Endothelial cell of umbilical vein (primary cell): Measurements from ENCODE around the gene CENPN. TPM values are rescaled to one million over a fixed set of nuclear protein-coding genes. Genes with fewer than 3 reads are reported as not detected.

ENCODE experiments used
- BruUV-seq: library from RNA; stranded (reverse); fragments of 400-500 nt; replicated peaks from 2 replicates; lab custom pipeline; 2021; lab: Mats Ljungman, UMichigan
- CTCF ChIA-PET: fragments of 300-600, 350-600 bp; sonication (Branson Sonifier 250); formaldehyde crosslinking; loops from one replicate; lab custom pipeline; 2021; ENCODE audit warnings: antibody characterized with exemption, inconsistent platforms; lab: Charles Lee
- POLR2A ChIA-PET: fragments of 300-600, 350-600 bp; sonication (Branson Sonifier 250); formaldehyde crosslinking; loops from one replicate; lab custom pipeline; 2021; ENCODE audit warnings: antibody characterized with exemption, inconsistent platforms; lab: Charles Lee
- DNase-seq: peaks from one replicate; pipeline ENCODE4 v3.0.0-alpha.2; 2011; ENCODE audit warnings: low read depth, low spot score
- FAIRE-seq: peaks from 2 replicates; lab custom pipeline; 2011; peaks lifted over from hg19 to GRCh38; lab: Jason Lieb, UNC
- H2AFZ ChIP-seq: 2 replicates; pipeline ENCODE4 v1.6.0; 2012; ENCODE audit warnings: low read depth, low read length, control low read depth, inconsistent platforms
- H3K27ac ChIP-seq: 2 replicates; pipeline ENCODE4 v1.5.1; 2011; ENCODE audit warnings: low read depth, mild to moderate bottlenecking, control low read depth, low read length, moderate library complexity; ENCODE audit not compliant: insufficient read depth
- H3K27me3 ChIP-seq, 2 experiments: 2 replicates each; pipeline versions ENCODE4 v1.6.0 to v1.6.1; 2011; ENCODE audit warnings: low read length in 2 of 2, mixed read lengths in 1 of 2; ENCODE audit not compliant: control insufficient read depth in 2 of 2, insufficient read depth in 2 of 2
- H3K36me3 ChIP-seq, 2 experiments: 2 replicates in 1 of 2; 3 replicates in 1 of 2; pipeline ENCODE4 v1.5.1; 2011; ENCODE audit warnings: low read length in 2 of 2, mild to moderate bottlenecking in 1 of 2, moderate library complexity in 1 of 2; ENCODE audit not compliant: control insufficient read depth in 2 of 2, insufficient read depth in 2 of 2; ENCODE audit errors: extremely low read depth in 1 of 2
- H3K4me1 ChIP-seq: 3 replicates; pipeline ENCODE4 v1.5.1; 2011; ENCODE audit warnings: mild to moderate bottlenecking, low read length; ENCODE audit not compliant: control insufficient read depth, insufficient read depth; ENCODE audit errors: extremely low read depth
- H3K4me2 ChIP-seq: 2 replicates; pipeline ENCODE4 v1.6.1; 2011; ENCODE audit warnings: low read length, control low read depth, mixed read lengths; ENCODE audit not compliant: insufficient read depth
- H3K4me3 ChIP-seq, 3 experiments: fragments of 200-600 bp in 1 of 3; sonication (generic), shearing (Covaris generic) in 1 of 3; replicated peaks in 1 of 3; 2 replicates each; pipeline ENCODE4 v1.5.1; 2011 to 2016; ENCODE audit warnings: control low read depth in 3 of 3, low read length in 3 of 3, mild to moderate bottlenecking in 2 of 3, inconsistent platforms in 1 of 3, low read depth in 1 of 3, moderate library complexity in 1 of 3; ENCODE audit not compliant: insufficient read depth in 1 of 3
- H3K79me2 ChIP-seq: 2 replicates; pipeline ENCODE4 v1.6.0; 2012; ENCODE audit warnings: low read length, inconsistent platforms; ENCODE audit not compliant: control insufficient read depth, insufficient read depth
- H3K9ac ChIP-seq: replicated peaks from 2 replicates; pipeline ENCODE3; 2011; ENCODE audit warnings: low read length, control low read depth; ENCODE audit not compliant: insufficient read depth; ENCODE audit errors: extremely low read depth
- H3K9me1 ChIP-seq: replicated peaks from 3 replicates; pipeline ENCODE4 v1.6.0; 2011; ENCODE audit warnings: mild to moderate bottlenecking, low read length; ENCODE audit not compliant: control insufficient read depth, insufficient read depth; ENCODE audit errors: extremely low read depth
- H3K9me3 ChIP-seq: replicated peaks from 2 replicates; pipeline ENCODE4 v1.5.1; 2012; ENCODE audit warnings: low read length, inconsistent platforms; ENCODE audit not compliant: control insufficient read depth, insufficient read depth
- H4K20me1 ChIP-seq: replicated peaks from 2 replicates; pipeline ENCODE3; 2011; ENCODE audit warnings: mild to moderate bottlenecking, low read length; ENCODE audit not compliant: control insufficient read depth, insufficient read depth; ENCODE audit errors: extremely low read depth
- CTCF ChIP-seq, 2 donors: IDR thresholded peaks; 1 replicate in 1 of 2; 2 replicates in 1 of 2; pipeline ENCODE4 v1.5.1; 2011; ENCODE audit warnings: low read length in 2 of 2, mild to moderate bottlenecking in 2 of 2, moderate library complexity in 2 of 2, control low read depth in 1 of 2, inconsistent platforms in 1 of 2, low read depth in 1 of 2; ENCODE audit not compliant: insufficient read depth in 1 of 2; ENCODE audit errors: extremely low read depth in 1 of 2
- EZH2 ChIP-seq: IDR thresholded peaks from 2 replicates; pipeline ENCODE4 v1.6.1; 2012; ENCODE audit warnings: borderline replicate concordance, low read depth, mild to moderate bottlenecking, moderate library complexity, low read length, inconsistent platforms; ENCODE audit not compliant: severe bottlenecking
- FOS ChIP-seq: IDR thresholded peaks from 2 replicates; pipeline ENCODE4 v1.6.1; 2011; ENCODE audit warnings: mild to moderate bottlenecking, low read length, moderate library complexity, borderline replicate concordance; ENCODE audit not compliant: insufficient read depth
- GATA2 ChIP-seq: IDR thresholded peaks from 2 replicates; pipeline ENCODE4 v1.7.0; 2011; ENCODE audit warnings: low read depth, mild to moderate bottlenecking, moderate library complexity, mixed read lengths, low read length; ENCODE audit not compliant: insufficient read length, insufficient read depth
- JUN ChIP-seq: IDR thresholded peaks from 2 replicates; pipeline ENCODE4 v1.6.1; 2011; ENCODE audit warnings: borderline replicate concordance, low read depth; ENCODE audit not compliant: insufficient read length, insufficient read depth
- MAX ChIP-seq: IDR thresholded peaks from 2 replicates; pipeline ENCODE4 v1.6.1; 2011; ENCODE audit not compliant: insufficient read depth, insufficient read length
- MYC ChIP-seq: IDR thresholded peaks from one replicate; pipeline ENCODE4 v1.6.1; 2011; ENCODE audit warnings: mild to moderate bottlenecking, low read depth, low read length
- POLR2A ChIP-seq: IDR thresholded peaks from 2 replicates; pipeline ENCODE4 v1.6.1; 2012; ENCODE audit warnings: low read depth, mild to moderate bottlenecking, control low read depth, low read length
- POLR2AphosphoS5 ChIP-seq: IDR thresholded peaks from 2 replicates; pipeline ENCODE4 v1.6.1; 2012; ENCODE audit warnings: low read depth, mild to moderate bottlenecking, control low read depth, low read length, moderate library complexity; ENCODE audit not compliant: insufficient read depth
- dilution Hi-C: fragments of 300-500 bp; cut with MboI; formaldehyde crosslinking; loops from one replicate; pipeline ENCODE4 v1.15.0; 2019; ENCODE audit warnings: low sequenced_read_pairs; ENCODE audit not compliant: extremely low pct_ligation_motif_present
- intact Hi-C: fragments of 100-400 bp; cut with micrococcal nuclease; formaldehyde crosslinking; loops from one replicate; pipeline ENCODE4 v1.10.0; 2022
- polyA plus RNA-seq, 4 experiments: library from polyadenylated mRNA; depleted of rRNA in 3 of 4; stranded (reverse) in 3 of 4; unstranded in 1 of 4; fragments of >200 nt; gene quantifications; 2 replicates each; pipeline versions ENCODE4 v1.2.1 to v1.2.3, GENCODE V29; 2011 to 2012; ENCODE audit warnings: missing spikeins in 1 of 4
- total RNA-seq: library from RNA; stranded (reverse); gene quantifications from 2 replicates; pipeline ENCODE4 v1.2.3, GENCODE V29; 2021

Gene CENPN
- total and polyA plus RNA-seq, 2 donors (not counting 3 experiments of a cell fraction or from before 2014, with no cell fraction given), result 17.6 to 52.4 TPM

GRCh38 chr16:81053761-81054160, 46.7 kb downstream of the CENPN start:
- Histone ChIP-seq H3K27ac (no peak overlapping the region), H4K20me1 (no peaks in the 10 kb centered on the region), H3K36me3 (no peaks in the 10 kb centered on the region), H3K9ac (no peak overlapping the region), H2AFZ (no peak overlapping the region), H3K4me3 (no peak overlapping the region), H3K4me2 (no peak overlapping the region), H3K9me3 (no peaks in the 10 kb centered on the region), H3K27me3 (no peaks in the 10 kb centered on the region), H3K79me2 (no peaks in the 10 kb centered on the region), H3K9me1 (no peaks in the 10 kb centered on the region), H3K4me1 (no peaks in the 10 kb centered on the region)
- intact Hi-C loops (no loop called here), dilution Hi-C loops (no loop called here)
- ChIA-PET CTCF (no interaction called here), POLR2A (no interaction called here)
- FAIRE-seq (no peak), DNase-seq (no peak)
- no peak for TF ChIP-seq MYC
- no peak for TF ChIP-seq EZH2
- no peak for TF ChIP-seq FOS
- TF ChIP-seq CTCF (IDR thresholded peaks at IDR 0.05; ENCODE audit: extremely low read depth in 1 of 2, insufficient read depth in 1 of 2, low read depth in 1 of 2, low read length in 2 of 2), result no peak
- TF ChIP-seq MAX, result no peak
- TF ChIP-seq GATA2, result no peak
- no peak for TF ChIP-seq POLR2AphosphoS5
- no peak for TF ChIP-seq JUN
- TF ChIP-seq POLR2A, result no peak
- no TSS peak for BruUV-seq
